GM19023 (cell line): ENCODE results near the gene MACROH2A1.

Experiments
- ATAC-seq: cut with Tn5 transposase; IDR thresholded peaks from one replicate; pipeline ENCODE4 v1.9.1; 2021; ENCODE audit warnings: mild to moderate bottlenecking, moderate library complexity; ENCODE audit not compliant: unreplicated experiment

Gene MACROH2A1

GRCh38 chr5:135319458-135319857 is 79.6 kb downstream of the MACROH2A1 start:
- no peak for ATAC-seq

- no peak for ATAC-seq
Measured at GRCh38 chr5:135318924-135319323, 80.1 kb downstream of the MACROH2A1 start.

GRCh38 chr5:135318037-135318436 is 81.0 kb downstream of the MACROH2A1 start:
- ATAC-seq: no peak

GRCh38 chr5:135317286-135317685 is 81.7 kb downstream of the MACROH2A1 start:
- no peak for ATAC-seq

- no peak for ATAC-seq
Measured at GRCh38 chr5:135315386-135315785, 83.6 kb downstream of the MACROH2A1 start.

GRCh38 chr5:135313946-135314345 is 85.1 kb downstream of the MACROH2A1 start:
- ATAC-seq: no peak

- ATAC-seq: no peak
Measured at GRCh38 chr5:135313405-135313804, 85.6 kb downstream of the MACROH2A1 start.

GRCh38 chr5:135312255-135312935 is 86.6 kb downstream of the MACROH2A1 start:
- ATAC-seq: no peak

GRCh38 chr5:135310328-135310989 is 88.6 kb downstream of the MACROH2A1 start:
- no peak for ATAC-seq

- no peak for ATAC-seq
Measured at GRCh38 chr5:135309391-135310327, 89.4 kb downstream of the MACROH2A1 start.

GRCh38 chr5:135308752-135309151 is 90.3 kb downstream of the MACROH2A1 start:
- no peak for ATAC-seq

- ATAC-seq: no peak
Measured at GRCh38 chr5:135308245-135308644, 90.8 kb downstream of the MACROH2A1 start.

GRCh38 chr5:135307143-135307903 is 91.7 kb downstream of the MACROH2A1 start:
- no peak for ATAC-seq

- no peak for ATAC-seq
Measured at GRCh38 chr5:135306557-135306956, 92.5 kb downstream of the MACROH2A1 start.

GRCh38 chr5:135304352-135305221 is 94.4 kb downstream of the MACROH2A1 start:
- no peak for ATAC-seq

- ATAC-seq: no peak
Measured at GRCh38 chr5:135303582-135304173, 95.4 kb downstream of the MACROH2A1 start.

GRCh38 chr5:135296900-135297816 is 101.9 kb downstream of the MACROH2A1 start:
- ATAC-seq: no peak

- no peak for ATAC-seq
Measured at GRCh38 chr5:135295852-135296251, 103.2 kb downstream of the MACROH2A1 start.
